SKM-1 treated with dmso at 0.1 percent for 144 hours (cell line): ENCODE measurements around the gene DEFB131A.
"Not testable (repeated sequence)": the region's sequence is repeated elsewhere in the genome, so short reads cannot be mapped to it uniquely, and the experiment has no call there.

Experiments
- DNase-seq: peaks from one replicate; lab custom pipeline; 2025; ENCODE audit not compliant: unreplicated experiment; lab: John Stamatoyannopoulos, UW

DEFB131A gene, protein sequence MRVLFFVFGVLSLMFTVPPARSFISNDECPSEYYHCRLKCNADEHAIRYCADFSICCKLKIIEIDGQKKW

GRCh38 chr4:9444114-9444513 is at the start of gene DEFB131A:
Gene DEFB131A (plus strand): TSS chr4:9444414. CDS start chr4:9444534, 120 bp downstream.
- DNase-seq, result not testable (repeated sequence)

- DNase-seq, result not testable (repeated sequence)
Observed at GRCh38 chr4:9405774-9406173, 38.4 kb upstream of the DEFB131A start.

DNA sequence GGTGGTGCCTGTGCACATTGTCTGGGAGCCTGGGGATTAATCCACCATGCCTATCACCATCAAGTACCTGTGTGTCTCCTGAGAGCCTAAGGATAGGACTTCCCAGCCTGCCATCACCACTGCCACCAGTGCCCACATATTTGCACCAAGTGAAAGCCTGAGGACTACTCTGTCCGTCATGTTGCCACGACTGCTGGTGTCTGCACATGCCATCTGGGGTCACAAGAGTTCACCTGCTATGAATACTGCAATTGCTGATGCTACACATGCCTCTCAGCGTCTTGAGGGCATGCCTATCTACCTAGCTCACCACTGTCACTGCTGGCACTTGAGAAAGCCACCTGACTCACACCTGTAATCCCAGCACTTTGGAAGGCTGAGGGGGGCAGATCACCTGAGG is 37.7 kb upstream of the DEFB131A start:
- DNase-seq, result not testable (repeated sequence)

GRCh38 chr4:9409793-9410192 is 34.4 kb upstream of the DEFB131A start:
- no peak for DNase-seq

GRCh38 chr4:9421884-9422455 is 22.2 kb upstream of the DEFB131A start:
- DNase-seq, result not testable (repeated sequence)

DNA sequence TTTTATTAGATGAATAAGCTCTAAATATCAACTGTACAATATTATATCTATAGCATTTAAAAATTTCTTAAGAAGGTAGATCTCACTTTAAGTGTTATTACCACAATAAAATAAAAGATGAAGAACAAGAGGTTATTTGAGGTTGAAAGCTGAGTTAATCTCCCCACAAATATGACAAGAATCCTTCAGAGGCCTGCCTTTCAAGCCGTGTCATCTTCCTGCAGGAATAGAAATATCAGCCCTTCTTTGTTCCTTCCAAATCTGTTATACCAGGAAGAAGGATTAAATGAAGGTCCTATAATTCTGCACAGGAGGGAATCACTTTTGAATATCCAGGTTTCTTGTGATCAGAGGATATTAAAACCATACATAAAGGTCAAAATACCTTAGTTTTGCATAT is 18.3 kb upstream of the DEFB131A start:
- not testable (repeated sequence) for DNase-seq

DNA sequence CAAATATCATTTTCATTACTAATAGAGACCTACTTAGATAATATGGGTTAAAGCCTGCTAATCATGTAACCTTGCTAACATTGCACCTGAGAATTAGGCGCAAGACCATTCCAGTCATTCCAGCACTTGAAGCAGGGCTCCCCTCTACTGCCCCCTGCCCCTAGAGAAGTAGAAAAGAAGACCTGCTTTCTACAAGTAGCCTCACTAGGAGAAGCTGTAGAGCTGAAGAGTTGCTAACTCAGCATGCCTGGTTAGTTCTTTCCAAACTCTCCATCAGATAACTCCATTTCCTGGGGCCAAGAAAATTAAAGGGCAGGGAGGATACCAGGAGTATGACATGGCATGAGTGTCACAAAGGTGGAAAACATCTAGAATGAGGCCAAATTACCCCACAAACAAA is 14.2 kb upstream of the DEFB131A start:
- DNase-seq, result not testable (repeated sequence)

DNA sequence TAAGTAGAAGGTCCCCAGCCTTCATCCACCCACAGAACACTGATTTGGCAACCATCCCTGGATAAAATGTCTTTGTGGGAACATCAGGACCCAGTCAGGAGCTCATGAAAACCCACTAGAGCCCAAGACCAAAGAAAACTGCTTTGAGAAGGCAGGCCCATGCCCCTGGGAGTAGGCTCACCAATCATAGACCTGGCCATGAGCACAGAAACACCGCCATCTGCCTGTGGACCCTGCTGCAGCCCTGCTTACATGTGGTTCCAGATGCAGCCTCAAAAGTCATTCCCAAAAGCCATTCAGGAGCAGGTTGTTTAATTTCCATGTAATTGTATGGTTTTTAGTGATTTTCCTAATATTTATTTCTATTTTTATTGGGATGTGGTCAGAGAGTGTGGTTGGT is 10.9 kb upstream of the DEFB131A start:
- not testable (repeated sequence) for DNase-seq

DNA sequence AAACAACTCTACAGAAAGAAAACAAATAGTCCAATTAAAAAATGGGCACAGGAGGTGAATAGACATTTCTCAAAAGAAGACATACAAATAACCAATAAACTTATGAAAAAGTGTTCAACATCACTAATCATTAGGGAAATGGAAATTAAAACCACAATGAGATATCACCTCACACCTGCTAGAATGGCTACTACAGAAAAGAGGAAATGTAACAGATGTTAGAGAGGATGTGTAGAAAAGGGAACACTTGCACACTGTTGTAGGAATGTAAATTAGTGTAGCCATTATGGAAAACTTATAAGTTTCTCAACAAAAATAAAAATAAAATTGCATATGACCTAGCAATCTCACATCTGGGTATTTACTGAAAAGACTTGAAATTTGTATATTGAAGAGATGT is 7.5 kb upstream of the DEFB131A start:
- DNase-seq, result not testable (repeated sequence)

GRCh38 chr4:9442355-9442754 is 1.9 kb upstream of the DEFB131A start:
- DNase-seq, result not testable (repeated sequence)

GRCh38 chr4:9444681-9445080 is 467 bp downstream of the DEFB131A start:
- not testable (repeated sequence) for DNase-seq

DNA sequence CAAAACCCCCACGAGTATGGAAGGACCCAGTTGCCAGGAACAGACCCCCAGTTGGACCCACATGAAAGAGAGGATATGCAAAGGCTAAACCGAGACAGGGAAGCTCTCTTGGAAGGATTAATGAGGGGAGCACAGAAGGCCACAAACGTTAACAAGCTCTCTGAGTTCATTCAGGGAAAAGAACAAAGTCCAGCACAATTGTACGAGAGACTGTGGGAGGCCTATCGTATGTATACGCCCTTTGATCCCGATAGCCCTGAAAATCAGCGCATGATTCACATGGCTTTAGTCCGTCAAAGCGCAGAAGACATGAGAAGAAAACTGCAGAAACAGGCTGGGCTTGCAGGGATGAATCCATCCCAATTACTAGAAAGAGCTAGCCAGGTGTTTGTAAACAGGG is 8.0 kb downstream of the DEFB131A start:
- DNase-seq, result not testable (repeated sequence)

GRCh38 chr4:9454284-9454683 is 10.1 kb downstream of the DEFB131A start:
- DNase-seq, result not testable (repeated sequence)

GRCh38 chr4:9455046-9455445 is 10.8 kb downstream of the DEFB131A start:
- not testable (repeated sequence) for DNase-seq

- not testable (repeated sequence) for DNase-seq
Observed at GRCh38 chr4:9479466-9479865, 35.3 kb downstream of the DEFB131A start.

GRCh38 chr4:9480066-9480465 is 35.9 kb downstream of the DEFB131A start:
- not testable (repeated sequence) for DNase-seq

- DNase-seq, result not testable (repeated sequence)
Observed at GRCh38 chr4:9482871-9483270, 38.7 kb downstream of the DEFB131A start.

DNA sequence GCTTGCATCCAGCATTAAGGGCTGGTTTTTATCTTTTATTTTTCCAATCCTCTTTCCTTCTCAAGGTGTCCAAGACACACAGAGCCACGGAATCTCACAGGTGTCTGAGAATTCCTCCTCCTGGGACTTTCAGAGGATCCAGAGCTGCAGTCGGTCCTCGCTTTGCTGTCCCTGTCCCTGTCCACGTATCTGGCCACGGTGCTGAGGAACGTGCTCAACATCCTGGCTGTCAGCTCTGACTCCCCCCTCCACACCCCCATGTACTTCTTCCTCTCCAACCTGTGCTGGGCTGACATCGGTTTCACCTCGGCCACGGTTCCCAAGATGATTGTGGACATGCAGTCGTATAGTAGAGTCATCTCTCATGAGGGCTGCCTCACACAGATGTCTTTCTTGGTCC is 39.5 kb downstream of the DEFB131A start:
- not testable (repeated sequence) for DNase-seq

GRCh38 chr4:9486880-9487279 is 42.7 kb downstream of the DEFB131A start:
- not testable (repeated sequence) for DNase-seq

- DNase-seq, result not testable (repeated sequence)
Observed at GRCh38 chr4:9488796-9489195, 44.6 kb downstream of the DEFB131A start.

DNA sequence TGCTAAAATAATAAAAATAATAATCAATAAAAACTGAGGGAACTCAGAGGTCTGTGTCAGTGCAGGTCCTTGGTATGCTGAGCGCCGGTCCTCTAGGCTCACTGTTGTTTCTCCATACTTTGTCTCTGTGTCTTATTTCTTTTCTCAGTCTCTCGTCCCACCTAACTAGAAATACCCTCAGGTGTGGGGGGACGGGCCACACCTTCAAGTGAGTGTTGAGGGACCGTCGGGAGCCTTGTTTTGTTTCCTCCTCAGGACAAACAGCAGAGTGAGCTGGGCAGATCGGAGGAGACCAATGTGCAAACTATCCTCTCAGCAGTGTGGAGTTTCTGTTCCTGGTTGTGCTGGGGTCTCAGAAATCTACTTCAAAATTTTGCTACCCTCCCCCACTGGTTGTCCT is 46.3 kb downstream of the DEFB131A start:
- not testable (repeated sequence) for DNase-seq

GRCh38 chr4:9490986-9491385 is 46.8 kb downstream of the DEFB131A start:
- not testable (repeated sequence) for DNase-seq

GRCh38 chr4:9493589-9493988 is 49.4 kb downstream of the DEFB131A start:
- not testable (repeated sequence) for DNase-seq
